Measurements from ENCODE around the gene LMO1.

Gene LMO1

DNA sequence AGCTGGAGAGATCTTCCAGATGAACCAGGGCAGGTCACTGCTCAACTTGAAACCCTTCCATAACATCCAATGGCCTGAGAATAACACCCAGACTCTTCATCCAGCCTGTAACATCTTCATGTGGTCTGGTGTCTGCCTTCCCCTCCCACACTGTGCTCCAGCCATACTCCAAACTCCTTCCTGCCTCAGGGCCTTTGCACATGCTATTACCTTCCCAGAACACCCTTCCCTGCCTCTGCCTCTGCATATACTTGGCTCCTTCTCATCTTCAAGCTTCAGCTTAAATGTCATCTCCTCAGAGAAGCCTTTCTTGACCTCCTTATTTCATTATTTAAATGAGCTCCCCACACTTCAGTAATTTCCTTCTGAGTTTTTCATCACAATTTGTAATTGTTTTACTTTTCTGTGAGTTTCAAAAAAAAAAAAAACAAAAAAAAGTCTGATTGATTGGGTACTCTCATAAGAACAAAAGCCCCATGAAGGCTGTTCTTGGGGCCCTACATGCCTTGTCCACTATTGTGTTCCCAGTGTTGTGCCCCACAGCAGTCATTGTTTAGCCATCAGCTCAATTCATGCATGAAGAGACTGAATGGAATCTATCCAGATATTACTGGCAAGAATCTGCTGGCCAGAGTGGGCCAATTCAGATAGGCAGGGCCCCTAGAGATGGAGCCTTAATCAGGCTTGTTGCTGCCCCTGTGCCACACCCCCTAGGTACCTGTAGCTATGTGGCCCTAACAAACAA lies 22.1 kb downstream of the LMO1 start:
- no peak for TF ChIP-seq POLR2AphosphoS5 (IDR thresholded peaks at IDR 0.05; ENCODE audit: low read depth, low read length)
- no peak for TF ChIP-seq FOXP2 (optimal IDR thresholded peaks at IDR 0.05; ENCODE audit: borderline replicate concordance, extremely low read depth, extremely low read length, insufficient read depth)
- TF ChIP-seq, protein P1, sequence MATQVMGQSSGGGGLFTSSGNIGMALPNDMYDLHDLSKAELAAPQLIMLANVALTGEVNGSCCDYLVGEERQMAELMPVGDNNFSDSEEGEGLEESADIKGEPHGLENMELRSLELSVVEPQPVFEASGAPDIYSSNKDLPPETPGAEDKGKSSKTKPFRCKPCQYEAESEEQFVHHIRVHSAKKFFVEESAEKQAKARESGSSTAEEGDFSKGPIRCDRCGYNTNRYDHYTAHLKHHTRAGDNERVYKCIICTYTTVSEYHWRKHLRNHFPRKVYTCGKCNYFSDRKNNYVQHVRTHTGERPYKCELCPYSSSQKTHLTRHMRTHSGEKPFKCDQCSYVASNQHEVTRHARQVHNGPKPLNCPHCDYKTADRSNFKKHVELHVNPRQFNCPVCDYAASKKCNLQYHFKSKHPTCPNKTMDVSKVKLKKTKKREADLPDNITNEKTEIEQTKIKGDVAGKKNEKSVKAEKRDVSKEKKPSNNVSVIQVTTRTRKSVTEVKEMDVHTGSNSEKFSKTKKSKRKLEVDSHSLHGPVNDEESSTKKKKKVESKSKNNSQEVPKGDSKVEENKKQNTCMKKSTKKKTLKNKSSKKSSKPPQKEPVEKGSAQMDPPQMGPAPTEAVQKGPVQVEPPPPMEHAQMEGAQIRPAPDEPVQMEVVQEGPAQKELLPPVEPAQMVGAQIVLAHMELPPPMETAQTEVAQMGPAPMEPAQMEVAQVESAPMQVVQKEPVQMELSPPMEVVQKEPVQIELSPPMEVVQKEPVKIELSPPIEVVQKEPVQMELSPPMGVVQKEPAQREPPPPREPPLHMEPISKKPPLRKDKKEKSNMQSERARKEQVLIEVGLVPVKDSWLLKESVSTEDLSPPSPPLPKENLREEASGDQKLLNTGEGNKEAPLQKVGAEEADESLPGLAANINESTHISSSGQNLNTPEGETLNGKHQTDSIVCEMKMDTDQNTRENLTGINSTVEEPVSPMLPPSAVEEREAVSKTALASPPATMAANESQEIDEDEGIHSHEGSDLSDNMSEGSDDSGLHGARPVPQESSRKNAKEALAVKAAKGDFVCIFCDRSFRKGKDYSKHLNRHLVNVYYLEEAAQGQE (IDR thresholded peaks at IDR 0.05; ENCODE audit: insufficient read depth in 1 of 2, low read depth in 2 of 2, low read length in 2 of 2): no peak
- TF ChIP-seq TAF1 (IDR thresholded peaks at IDR 0.05; ENCODE audit: borderline replicate concordance, insufficient read depth, low read length): no peak
- TF ChIP-seq SIN3A (IDR thresholded peaks at IDR 0.05; ENCODE audit: borderline replicate concordance, insufficient read depth, low read length): no peak

DNA sequence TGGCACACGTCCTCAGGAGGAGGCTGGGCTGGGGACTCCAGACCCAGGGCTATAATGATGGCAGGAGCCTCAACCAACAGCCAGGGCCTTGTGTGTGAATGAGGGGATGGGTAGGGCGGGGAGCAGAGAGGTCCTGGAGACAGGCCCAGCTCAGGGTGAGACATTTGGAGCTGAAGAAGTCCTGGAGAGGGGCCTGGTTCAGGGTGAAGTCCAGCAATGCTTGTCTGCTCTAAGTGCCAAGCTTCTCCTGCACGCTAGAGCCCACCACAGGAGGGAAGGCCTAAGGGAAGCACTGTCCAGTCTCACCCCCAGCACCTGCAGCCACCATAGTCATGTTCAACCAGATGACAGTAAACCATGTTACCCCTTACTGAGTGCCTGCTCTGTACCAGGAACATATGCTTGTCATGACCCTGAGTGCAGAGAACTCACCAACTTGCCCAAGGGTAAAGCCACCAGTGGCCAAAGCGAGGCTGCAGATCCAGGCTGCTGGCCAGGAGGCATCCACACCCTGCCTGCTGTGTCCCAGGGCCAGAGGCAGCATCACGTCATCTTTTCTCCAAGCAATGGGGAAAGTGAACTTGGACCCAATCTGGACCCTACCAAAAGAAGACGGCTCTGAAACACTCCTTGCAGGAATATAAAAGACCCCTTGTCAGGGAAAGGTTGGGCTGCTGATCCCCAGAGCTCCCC lies 24.0 kb downstream of the LMO1 start:
- TF ChIP-seq TAF1 (IDR thresholded peaks at IDR 0.05; ENCODE audit: borderline replicate concordance, insufficient read depth, low read length): no peak
- TF ChIP-seq, protein P1 (IDR thresholded peaks at IDR 0.05; ENCODE audit: insufficient read depth in 1 of 2, low read depth in 2 of 2, low read length in 2 of 2): no peak

DNA sequence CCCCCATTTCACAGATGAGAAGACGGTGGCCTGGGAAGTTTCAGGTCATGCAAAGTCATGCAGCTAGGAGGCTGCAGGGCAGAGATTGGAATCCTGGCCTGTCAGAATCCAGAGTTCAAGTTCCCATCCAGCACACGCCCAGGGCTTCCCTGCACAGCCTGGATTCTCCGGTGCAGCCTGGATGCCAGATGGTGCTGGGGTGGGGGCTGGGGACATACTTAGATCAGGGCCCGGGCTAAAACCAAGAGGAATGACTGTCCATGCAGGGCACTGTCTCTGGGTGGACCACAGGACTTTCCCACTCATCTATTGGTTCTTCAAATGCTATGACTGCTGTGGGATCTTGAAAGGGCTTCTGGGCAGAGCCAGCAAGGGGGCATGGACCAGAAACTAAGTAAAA lies 24.6 kb downstream of the LMO1 start:
- TF ChIP-seq TAF1 (IDR thresholded peaks at IDR 0.05; ENCODE audit: borderline replicate concordance, insufficient read depth, low read length): no peak
- TF ChIP-seq SIN3A (IDR thresholded peaks at IDR 0.05; ENCODE audit: borderline replicate concordance, insufficient read depth, low read length): no peak
- TF ChIP-seq POLR2AphosphoS5 (IDR thresholded peaks at IDR 0.05; ENCODE audit: low read depth, low read length): no peak
- TF ChIP-seq, protein P1 (IDR thresholded peaks at IDR 0.05; ENCODE audit: insufficient read depth in 1 of 2, low read depth in 2 of 2, low read length in 2 of 2): no peak
- no peak for TF ChIP-seq FOXP2 (optimal IDR thresholded peaks at IDR 0.05; ENCODE audit: borderline replicate concordance, extremely low read depth, extremely low read length, insufficient read depth)

DNA sequence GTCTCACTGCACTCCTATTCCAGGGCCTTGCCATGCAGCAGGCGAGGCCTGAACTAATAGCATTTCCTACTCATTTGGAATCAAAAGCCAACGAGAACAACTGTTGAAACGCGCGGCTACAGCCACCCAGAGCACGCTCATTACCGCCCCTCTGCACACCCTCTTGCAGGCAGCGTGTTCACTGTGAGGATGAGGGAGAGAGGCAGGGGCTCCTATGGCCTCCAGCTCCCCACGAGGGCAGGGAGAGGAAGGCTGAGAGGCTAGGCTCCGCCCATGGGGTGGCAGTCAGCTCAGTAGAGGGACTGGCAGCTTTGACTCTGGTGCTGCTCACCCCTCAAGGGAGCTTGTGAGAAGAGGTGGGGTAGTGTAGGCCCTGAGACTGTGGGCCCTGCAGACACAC lies 26.2 kb downstream of the LMO1 start:
- no peak for TF ChIP-seq FOXP2 (optimal IDR thresholded peaks at IDR 0.05; ENCODE audit: borderline replicate concordance, extremely low read depth, extremely low read length, insufficient read depth)

DNA sequence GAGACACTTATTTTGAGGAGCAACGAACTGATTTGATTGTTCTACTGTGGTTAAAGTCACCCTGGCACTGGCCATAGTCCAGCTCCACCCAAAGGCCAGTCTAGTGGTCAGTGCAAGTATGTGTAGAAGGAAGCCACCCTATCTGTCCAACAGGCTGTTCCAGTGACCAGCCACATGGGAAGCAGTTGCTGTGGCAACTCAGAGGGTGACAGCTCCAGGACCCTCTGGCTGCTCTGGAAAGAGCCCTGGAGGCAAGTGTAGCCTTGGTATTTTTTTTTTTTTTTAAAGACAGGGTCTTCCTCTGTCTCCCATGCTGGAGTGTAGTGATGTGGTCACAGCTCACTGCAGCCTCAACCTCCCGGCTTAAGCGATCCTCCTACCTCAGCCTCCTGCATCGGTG lies 27.8 kb downstream of the LMO1 start:
- TF ChIP-seq FOXP2 (optimal IDR thresholded peaks at IDR 0.05; ENCODE audit: borderline replicate concordance, extremely low read depth, extremely low read length, insufficient read depth) (no peak), POLR2AphosphoS5 (IDR thresholded peaks at IDR 0.05; ENCODE audit: low read depth, low read length) (no peak), SIN3A (IDR thresholded peaks at IDR 0.05; ENCODE audit: borderline replicate concordance, insufficient read depth, low read length) (no peak), TAF1 (IDR thresholded peaks at IDR 0.05; ENCODE audit: borderline replicate concordance, insufficient read depth, low read length) (no peak)
- TF ChIP-seq, protein P1 (IDR thresholded peaks at IDR 0.05; ENCODE audit: insufficient read depth in 1 of 2, low read depth in 2 of 2, low read length in 2 of 2): no peak
